ELR (cell line): ENCODE data around the gene SPEM1.

Source experiments
- DNase-seq: peaks from one replicate; pipeline ENCODE4 v3.0.0-alpha.2; 2015; ENCODE audit warnings: low read depth

Gene SPEM1

DNA sequence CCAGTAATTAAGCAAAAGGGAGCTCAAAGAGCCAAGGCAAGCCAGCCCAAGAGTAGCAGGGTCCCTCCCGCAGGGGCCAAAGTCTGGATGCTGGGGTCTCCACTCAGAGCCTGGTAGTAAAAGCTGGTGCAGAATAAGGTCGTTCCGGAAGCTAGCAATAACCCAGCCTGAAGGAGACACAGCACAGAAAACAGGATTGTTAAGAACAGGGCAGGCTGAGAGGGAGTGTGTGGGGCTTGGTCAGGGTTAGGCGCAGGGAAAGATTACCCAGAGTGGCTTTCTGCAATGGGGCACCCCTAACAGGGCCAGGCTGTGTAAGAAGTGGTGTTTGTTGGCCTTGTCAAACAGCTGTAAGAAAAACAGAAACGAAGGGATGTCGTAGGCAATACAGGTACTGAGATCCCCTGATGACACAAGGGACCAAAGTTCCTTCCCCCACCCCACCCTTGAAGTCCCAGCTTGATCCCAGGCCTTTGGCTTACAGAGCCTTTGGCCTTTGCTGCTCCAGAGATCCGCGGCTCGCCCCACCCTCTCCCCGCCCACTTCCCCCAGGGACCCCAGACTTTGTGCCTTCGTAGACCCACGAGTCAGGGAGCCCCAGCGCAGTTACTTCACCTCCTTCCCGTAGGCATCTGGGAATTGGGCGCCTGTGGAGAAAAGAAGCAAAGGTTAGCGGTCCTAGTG lies 16.9 kb upstream of the SPEM1 start:
- no peak for DNase-seq

DNA sequence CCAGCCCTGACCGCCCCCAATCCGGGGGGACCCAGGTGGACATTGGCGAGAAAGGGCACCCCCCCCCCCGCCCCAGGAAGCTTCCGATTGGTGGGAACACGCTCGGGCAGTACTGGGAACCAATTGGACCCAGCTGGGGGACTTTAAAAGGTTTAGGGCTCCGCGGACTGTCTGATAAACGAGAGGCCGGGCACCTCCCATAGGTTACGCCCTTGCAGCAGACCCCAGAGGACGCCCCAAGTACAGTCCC lies 16.5 kb upstream of the SPEM1 start:
- peak; percentile 87 for DNase-seq

DNA sequence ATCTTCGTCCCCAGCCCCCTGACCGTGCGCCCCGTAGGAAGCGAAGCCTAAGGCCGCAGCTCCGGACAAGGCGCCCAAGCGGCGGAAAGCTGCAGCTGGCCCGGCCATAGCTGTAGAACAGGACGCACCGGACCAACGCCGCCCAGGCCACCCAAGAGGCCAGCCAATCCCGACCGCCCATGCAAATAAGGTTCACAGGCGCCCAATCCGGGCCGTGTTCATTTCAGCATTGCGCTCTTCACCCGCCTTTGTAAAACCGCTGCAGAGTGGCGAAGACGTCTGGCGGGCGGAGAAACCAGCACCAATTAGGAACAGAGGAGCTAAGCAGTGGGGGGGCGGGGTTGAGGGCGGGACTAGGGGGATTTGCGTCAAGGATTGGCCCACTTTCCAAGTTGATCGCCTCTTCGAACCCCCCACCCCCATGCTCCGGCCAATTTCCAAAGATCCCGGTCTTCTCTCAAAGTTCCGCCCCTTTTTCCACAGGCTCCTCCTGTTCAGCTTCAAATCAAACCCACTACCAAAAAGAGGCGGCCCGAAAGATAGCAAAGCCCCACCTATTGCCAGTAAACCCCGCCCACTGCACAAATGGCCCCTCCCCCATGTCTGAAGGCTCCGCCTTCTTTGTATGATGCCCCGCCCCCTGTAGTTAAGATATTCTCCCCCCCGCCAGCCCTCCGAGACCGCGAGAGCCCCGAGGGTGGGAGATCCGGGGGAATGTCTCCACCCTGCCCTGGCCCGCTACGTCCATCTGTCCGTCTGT lies 16.0 kb upstream of the SPEM1 start, which contains the start of gene TMEM256:
Gene TMEM256, minus strand, starts transcription at position 121 of the 760 bp plus-strand sequence. Its CDS starts 13 bp downstream, at position 108.
- DNase-seq = peak; percentile 100

DNA sequence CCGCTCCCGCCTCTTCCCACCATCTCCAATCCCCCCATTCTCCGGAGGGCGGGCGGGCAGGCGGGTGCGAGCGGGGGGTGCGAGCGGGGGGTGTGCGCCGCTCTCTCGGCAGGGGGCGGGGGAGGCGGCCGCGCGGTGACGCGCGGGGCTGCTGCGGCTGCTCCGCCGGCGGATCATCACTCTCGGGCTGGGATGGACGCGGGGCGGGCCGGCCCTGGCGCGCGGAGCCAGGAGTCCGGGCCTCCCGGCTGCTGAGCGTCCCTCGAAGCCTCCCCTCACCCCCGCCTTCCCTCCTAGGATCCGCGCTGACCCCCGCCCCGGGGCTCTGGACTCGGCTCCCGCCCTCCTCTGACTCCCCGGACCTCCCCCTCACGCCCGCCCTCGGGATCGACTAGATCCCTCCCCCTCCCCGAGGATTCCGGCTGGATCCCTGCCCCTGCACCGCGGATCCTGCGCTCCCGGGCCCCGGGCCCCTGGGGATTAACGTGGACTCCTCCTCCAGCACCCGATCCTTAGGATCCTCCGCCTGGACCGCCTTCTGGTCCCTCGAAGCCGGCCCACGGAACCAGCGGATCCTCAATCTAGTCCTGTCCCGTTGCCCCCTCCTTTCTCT lies 15.3 kb upstream of the SPEM1 start:
- DNase-seq = peak; percentile 64

DNA sequence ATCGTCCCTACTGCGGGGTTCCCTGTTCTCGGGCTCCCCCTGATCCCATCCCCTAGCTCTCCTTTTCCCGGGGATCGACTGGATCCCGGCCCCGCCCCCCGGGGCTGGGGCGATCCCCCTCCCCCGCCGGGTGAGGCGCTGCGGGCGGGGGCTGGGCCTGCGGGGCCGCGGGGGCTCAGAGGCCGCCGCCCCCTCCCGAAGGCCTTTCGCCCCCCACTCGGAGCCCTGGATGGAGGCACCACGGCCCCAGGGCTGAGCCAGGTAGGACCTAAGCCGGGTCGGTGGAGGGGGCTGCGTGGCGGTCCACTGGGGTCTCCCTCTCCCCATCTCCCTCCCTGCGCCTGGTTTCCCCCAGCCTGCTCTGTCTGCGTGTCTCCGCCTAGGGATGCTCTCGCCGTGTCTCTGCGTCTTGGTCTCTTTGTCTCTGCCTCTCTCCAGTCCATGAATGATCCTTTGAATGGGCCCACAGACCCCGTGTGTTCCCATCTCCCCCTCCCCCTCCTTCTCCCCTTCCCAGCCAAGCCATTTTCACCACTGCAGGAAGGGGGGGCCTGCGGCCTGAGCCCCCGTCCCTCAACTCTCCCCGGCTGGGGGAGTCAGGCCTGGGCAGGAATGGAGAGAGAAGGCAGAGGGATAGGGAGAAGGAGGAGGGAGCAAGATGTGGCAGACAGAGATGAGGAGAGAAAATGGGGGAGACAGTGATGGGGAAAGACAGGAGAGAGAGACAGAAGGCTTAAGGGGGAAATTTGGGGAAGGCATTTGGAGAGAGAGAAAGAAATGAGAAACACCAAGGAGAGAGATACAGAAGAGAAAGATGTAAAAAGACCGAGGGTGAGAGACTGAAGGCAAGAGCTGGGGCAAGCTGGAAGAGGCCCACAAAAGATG lies 14.5 kb upstream of the SPEM1 start:
- peak; percentile 37 for DNase-seq

DNA sequence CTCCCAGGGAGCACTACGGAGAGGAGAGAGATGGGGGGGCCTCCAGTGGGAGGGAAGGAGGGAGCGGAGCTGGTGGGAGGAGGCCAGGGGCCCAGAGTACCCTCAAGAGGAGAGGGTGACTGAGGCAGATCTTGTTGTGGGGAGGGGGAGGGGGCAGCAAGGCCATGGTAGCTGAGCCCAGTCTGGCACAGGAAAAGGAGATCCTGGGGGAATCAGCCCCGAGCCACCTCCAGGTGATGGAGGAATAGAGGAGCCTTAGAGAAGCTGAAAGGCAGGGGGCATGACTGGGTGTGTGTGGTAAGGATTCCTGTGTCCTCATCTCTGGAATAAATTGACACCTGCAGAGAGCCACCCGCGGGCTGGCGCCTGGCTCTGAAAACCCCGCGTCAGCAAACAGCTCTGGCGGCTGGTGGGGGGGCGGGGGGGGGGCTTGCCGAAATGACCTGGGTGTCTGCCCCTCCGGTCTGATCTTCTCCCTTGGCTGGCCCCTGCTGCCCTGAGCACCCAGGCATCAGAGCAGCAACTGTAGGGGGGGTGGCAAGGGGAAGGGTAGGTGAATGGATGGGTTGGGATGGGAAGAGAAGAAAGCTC lies 13.8 kb upstream of the SPEM1 start:
- no peak for DNase-seq

DNA sequence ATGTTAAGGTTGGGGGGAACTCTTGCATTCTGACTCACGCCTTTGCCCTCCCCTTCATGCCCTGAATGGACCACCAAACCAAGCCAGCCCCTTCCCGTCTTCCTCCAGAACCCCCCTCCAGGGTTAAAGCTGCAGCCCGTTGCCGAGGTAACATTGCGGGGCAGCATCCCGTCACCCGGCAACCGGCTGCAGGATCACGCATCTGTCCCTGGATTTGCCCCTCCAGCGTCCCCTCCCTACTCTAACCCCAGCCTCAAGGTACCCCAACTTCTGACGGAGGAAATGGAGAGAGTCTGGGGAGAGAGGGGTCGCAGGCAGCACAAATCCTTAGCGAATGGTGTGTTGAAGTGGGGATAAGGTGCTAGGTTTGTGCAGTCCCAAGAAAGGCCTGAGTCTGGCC lies 13.0 kb upstream of the SPEM1 start:
- DNase-seq = no peak

DNA sequence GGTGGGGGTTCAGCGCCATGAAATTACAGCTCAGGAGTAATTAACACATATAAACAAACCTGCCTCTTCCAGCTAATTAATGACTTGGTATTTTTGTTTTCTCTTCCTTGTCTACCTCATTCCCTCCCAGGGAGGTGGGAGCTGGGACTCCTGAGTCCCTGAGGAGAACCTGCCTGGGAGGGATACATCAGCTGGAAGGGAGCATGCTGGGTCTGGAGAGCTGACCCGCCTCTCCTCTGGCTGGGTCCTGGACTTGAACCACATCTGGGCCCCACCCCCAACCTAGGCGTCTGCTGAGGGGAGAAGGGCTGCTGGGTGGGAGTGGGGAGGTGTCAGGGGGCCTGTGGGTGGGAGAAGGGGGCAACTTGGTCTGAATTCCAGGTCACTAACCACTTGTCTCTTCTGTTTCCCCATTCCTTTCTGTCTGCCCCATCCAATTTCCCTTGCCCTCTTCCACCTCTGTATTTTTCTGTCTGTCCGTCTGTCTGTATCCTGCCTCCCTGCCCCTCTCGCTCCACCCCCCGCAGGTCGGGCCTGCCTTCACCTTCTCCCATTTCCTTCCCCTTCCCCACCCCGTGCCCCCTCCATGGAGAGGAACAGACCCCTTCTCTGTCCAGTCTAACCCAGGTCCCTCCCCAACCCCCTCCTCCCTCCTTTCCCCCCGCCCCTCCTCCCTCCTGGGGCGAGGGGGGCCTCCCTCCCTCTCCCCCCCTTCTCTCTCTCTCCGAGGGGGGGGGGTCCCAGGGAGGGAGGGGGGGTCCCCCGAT lies 12.5 kb upstream of the SPEM1 start, which contains the start of gene NLGN2:
Gene NLGN2, plus strand, starts transcription at position 361 of the 767 bp plus-strand sequence. CDS start 411 bp downstream, outside the sequence.
- DNase-seq = no peak

DNA sequence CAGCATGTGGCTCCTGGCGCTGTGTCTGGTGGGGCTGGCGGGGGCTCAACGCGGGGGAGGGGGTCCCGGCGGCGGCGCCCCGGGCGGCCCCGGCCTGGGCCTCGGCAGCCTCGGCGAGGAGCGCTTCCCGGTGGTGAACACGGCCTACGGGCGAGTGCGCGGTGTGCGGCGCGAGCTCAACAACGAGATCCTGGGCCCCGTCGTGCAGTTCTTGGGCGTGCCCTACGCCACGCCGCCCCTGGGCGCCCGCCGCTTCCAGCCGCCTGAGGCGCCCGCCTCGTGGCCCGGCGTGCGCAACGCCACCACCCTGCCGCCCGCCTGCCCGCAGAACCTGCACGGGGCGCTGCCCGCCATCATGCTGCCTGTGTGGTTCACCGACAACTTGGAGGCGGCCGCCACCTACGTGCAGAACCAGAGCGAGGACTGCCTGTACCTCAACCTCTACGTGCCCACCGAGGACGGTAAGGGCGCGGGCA lies 11.8 kb upstream of the SPEM1 start:
- no peak for DNase-seq

DNA sequence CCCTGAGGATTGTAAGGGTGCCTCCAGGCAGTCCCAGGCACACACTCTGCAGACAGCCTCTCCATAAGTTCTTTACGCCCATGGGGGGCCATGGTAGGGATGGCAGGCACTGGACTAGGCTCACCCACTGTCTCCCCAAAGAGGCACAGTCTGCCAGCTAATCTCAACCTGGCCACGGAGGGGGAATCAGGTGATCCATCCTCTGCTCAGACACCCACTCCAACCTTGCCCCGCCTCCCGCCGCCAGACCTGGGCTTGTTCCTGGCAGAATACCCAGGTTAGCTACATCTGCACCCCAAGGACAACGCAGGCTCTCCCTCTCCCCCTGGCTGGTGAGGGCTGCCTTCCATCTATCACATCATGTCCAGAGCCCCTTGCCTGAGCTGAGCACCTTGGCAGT lies 11.3 kb upstream of the SPEM1 start:
- DNase-seq = no peak

DNA sequence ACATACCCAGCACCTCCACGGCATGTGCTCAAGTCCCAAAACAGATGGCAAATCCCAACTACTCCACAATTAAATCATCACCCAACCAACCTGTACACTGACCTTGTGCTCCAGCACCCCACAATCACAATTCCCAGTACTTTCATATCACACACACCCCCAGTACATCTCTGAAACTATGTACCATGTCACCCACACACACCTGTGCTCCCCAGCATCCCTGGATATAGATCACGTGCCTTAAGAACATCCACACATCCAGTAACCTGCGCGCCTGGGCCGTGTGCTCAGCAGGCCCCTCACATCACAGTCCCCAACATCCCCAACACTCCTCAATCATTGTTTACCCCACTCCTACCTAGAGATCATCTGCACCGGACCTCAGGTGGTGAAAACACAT lies 10.4 kb upstream of the SPEM1 start:
- DNase-seq = no peak

DNA sequence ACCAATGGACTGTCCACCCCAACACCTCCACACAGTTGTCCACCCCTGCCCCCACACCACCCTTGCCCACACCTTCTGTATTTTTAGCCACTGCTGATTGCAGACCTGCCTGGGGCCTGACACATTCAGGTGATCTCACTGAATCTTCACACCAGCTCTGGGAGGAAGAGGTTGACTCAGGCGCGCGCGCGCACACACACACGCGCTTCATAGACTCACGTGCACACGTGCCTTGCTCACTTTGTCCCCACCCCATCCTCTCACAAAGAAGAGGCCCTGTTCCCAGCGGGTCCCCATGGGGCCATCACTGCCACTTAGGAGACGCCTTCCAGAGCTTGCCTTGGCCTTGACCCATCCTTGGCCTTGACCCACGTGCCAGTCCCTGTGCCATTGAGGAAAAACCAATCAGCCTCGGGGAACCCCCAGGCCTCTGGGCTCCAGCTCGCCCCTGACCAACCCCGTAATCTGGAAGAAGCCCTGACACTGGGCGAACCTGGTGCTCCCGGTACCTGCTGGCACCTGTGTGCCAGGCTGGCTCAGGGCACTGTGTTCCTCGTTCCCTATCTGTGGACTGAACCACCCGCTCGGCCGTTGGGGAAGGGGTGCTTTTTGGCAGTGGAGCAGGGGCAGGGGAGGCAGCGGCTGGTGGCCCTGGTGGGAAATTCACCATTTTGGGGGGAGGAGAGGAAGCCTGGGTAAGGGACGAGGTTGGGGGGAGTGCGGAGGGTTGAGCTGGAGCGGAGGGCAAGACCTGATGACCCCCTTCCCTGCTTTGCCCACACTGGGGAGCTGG lies 9.3 kb upstream of the SPEM1 start:
- DNase-seq = no peak

DNA sequence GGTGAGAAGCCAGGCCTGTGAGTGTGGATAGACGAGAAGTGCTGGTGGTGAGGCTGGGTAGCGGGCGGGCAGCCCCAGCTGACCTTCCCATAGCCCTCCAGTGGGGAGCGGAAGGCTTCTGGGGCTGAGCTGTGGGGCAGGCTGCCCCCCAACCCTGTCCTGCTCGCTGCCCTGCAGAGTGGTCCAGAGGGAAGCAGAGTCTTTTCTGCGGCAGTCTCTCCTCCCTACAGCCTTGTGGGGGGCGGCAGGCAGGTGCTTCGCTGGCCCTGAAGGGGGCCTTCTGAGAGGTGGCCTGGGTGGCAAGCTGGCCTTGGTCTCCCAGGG lies 8.7 kb upstream of the SPEM1 start:
- no peak for DNase-seq

DNA sequence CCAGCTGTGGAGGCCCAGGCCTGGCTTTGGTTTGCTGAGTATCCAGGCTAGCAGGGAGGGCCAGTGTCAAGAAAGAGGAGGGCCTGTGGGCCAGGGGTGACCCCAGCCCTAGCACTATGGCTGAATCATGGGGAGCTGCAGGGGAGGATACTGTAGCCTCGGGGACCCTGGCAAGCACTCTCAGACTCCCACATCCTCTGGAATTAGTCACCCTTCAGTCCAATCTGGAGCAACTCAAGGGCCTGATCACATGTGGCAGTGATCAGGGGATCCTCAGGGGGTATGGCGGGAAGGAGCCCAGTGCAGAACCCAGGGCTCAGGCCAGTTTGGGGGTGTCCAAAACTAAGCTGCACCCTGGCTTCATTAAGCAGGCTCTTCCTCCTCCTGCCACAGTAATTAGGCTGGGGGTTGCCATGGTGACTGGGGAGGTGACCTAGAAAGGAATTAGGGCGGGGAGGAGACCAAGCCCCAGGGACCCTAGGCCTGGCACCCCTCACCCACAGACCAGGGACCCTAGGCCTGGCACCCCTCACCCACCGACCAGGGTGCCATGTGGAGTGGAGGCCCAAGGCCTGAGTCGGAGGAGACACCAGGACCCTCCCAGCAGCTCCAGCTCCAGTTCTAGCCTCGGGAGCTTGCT lies 6.7 kb upstream of the SPEM1 start:
- DNase-seq = peak; percentile 86

DNA sequence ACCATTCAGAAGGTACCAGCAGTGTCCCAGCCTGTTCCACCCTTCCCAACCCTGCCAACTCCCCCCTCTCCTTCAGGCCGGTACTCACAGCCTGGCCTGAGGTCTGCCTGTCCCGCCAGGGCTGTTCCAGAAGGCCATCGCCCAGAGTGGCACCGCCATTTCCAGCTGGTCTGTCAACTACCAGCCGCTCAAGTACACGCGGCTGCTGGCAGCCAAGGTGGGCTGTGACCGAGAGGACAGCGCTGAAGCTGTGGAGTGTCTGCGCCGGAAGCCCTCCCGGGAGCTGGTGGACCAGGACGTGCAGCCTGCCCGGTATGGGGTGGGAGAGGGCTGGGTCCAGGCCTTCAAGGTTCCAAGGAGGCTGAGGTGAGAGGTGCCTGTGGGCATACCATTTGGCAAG lies 5.3 kb upstream of the SPEM1 start:
- DNase-seq = no peak

DNA sequence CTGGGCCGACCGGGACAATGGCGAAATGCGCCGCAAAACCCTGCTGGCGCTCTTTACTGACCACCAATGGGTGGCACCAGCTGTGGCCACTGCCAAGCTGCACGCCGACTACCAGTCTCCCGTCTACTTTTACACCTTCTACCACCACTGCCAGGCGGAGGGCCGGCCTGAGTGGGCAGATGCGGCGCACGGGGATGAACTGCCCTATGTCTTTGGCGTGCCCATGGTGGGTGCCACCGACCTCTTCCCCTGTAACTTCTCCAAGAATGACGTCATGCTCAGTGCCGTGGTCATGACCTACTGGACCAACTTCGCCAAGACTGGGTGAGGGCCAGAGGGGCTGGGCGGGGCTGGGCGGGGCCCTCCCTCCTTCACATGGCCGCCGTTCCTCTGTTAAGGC lies 4.3 kb upstream of the SPEM1 start:
- no peak for DNase-seq

DNA sequence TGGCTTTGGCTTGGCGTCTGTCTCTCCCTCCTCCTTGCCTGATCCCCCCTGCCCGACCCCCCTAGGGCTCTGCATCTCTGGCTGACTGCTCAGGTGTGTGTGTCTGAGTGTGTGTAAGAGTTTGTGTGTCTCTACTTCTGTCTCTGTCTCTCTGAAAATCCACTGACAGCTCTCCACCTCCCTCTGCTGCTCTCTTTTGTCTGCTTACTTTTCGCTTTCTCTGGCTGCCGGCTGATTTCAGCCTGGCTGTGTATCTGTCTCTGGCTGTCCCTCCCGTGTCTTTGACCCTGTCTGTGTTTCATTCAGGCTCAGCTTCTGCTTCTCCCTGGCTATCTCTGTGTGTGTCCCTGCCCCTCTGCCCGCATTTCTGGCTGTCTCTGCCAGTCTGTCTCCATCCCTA lies 3.8 kb upstream of the SPEM1 start:
- no peak for DNase-seq

DNA sequence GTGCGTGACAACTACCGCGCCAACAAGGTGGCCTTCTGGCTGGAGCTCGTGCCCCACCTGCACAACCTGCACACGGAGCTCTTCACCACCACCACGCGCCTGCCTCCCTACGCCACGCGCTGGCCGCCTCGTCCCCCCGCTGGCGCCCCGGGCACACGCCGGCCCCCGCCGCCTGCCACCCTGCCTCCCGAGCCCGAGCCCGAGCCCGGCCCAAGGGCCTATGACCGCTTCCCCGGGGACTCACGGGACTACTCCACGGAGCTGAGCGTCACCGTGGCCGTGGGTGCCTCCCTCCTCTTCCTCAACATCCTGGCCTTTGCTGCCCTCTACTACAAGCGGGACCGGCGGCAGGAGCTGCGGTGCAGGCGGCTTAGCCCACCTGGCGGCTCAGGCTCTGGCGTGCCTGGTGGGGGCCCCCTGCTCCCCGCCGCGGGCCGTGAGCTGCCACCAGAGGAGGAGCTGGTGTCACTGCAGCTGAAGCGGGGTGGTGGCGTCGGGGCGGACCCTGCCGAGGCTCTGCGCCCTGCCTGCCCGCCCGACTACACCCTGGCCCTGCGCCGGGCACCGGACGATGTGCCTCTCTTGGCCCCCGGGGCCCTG lies 3.0 kb upstream of the SPEM1 start:
- no peak for DNase-seq

DNA sequence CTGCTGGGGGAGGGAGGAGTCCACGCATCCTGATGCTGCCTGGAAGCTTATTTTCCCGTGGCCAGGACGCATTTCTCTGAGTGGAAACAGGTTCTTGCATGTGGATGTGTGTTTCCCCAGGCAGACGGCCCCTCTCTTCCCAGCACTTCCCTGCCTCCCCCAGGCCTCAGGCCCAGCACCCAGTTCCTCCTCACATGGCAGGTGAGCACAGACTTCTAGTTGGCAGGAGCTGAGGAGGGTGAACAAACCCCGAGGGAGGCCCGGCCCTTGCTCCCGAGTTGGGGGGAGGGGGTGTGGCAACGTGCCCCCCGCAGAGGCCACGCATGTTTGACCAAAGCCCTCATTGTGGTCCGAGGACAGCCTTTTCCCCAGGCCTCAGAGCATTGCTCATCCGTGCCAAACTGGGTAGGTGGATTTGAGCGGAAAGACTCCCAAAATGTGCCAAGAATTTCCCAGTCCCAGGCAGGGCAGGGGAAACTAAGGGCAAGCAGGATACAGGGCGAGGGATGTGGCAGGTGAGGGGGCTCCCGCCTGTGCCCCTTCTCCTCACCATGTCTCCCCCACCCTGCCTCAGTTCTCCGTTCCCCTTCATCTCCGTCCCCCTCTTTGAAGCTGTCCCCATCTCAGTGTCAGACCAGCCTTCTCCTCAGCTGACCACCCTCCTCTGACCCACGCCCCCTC lies 1.5 kb upstream of the SPEM1 start:
- DNase-seq = no peak
